ENCODE data around the gene ATP11C. TPM values are rescaled to one million over a fixed set of nuclear protein-coding genes. Genes with fewer than 3 reads are reported as not detected.
"Not testable (repeated sequence)": the region's sequence is repeated elsewhere in the genome, so short reads cannot be mapped to it uniquely, and the experiment has no call there.

ATP11C gene
- total RNA-seq, 1 donor from 2014 or later = 20.4 TPM

DNA sequence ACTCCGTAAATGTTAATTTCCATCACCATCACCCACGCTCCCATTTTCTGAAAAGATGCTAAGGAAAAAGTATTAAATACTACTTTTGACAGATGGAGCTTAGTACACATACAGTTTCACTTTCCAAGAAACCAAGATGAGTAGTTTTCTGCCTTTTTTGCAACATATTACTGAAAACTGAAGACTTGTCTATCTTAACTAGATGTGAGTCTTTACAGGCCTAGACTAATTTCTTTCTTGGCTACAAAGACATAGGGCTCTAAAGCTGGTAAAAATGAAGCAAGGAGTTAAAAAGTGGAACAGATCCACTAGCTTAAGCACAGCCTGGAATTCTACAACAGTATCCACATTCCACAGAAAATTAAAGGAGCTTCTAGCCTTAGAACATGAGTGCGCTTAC, 68.2 kb downstream of the ATP11C start:
- Mint-ChIP-seq H3K4me3 (ENCODE audit: unreplicated experiment) (no peak overlapping the region), H3K4me1 (ENCODE audit: low read depth) (peaks cover 15% of the 10 kb centered on the region), H3K9me3 (ENCODE audit: low read depth) (peaks cover 7% of the 10 kb centered on the region), H3K27ac (ENCODE audit: unreplicated experiment) (no peak overlapping the region), H3K27me3 (ENCODE audit: low read depth) (no peaks in the 10 kb centered on the region), H3K36me3 (ENCODE audit: low read depth) (no peaks in the 10 kb centered on the region)
- TF ChIP-seq, protein P1, sequence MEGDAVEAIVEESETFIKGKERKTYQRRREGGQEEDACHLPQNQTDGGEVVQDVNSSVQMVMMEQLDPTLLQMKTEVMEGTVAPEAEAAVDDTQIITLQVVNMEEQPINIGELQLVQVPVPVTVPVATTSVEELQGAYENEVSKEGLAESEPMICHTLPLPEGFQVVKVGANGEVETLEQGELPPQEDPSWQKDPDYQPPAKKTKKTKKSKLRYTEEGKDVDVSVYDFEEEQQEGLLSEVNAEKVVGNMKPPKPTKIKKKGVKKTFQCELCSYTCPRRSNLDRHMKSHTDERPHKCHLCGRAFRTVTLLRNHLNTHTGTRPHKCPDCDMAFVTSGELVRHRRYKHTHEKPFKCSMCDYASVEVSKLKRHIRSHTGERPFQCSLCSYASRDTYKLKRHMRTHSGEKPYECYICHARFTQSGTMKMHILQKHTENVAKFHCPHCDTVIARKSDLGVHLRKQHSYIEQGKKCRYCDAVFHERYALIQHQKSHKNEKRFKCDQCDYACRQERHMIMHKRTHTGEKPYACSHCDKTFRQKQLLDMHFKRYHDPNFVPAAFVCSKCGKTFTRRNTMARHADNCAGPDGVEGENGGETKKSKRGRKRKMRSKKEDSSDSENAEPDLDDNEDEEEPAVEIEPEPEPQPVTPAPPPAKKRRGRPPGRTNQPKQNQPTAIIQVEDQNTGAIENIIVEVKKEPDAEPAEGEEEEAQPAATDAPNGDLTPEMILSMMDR (IDR thresholded peaks at IDR 0.05) = no peak
- no peak for DNase-seq (ENCODE audit: low spot score)

DNA sequence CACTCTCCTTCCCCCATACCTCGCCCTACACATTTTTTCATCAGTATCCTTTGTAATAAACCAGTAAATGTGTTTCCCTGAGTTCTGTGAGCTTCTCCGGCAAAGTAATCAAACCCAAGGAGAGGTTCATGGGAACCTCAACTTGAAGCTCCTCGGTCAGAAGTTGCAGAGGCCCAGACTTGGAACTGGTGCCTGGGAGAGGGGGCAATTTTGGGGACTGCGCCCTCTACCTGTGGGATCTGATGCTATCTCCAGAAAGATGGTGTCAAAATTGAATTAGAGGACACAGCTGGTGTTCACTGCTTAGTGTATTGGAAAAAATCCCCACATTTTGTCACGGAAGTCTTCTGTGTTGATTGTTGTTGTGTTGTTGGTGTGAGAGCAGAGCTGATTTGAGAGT, 70.6 kb downstream of the ATP11C start:
- H3K4me3 Mint-ChIP-seq (ENCODE audit: unreplicated experiment) = no peak overlapping the region
- H3K9me3 Mint-ChIP-seq (ENCODE audit: low read depth) = peaks cover 3% of the 10 kb centered on the region
- peak overlapping the region; percentile 3 for H3K27ac Mint-ChIP-seq (ENCODE audit: unreplicated experiment)
- DNase-seq (ENCODE audit: low spot score) = no peak
- H3K36me3 Mint-ChIP-seq (ENCODE audit: low read depth) = no peaks in the 10 kb centered on the region
- peaks cover 15% of the 10 kb centered on the region for H3K4me1 Mint-ChIP-seq (ENCODE audit: low read depth)
- H3K27me3 Mint-ChIP-seq (ENCODE audit: low read depth) = no peaks in the 10 kb centered on the region
- TF ChIP-seq, protein P1 (IDR thresholded peaks at IDR 0.05) = peak; percentile 31

DNA sequence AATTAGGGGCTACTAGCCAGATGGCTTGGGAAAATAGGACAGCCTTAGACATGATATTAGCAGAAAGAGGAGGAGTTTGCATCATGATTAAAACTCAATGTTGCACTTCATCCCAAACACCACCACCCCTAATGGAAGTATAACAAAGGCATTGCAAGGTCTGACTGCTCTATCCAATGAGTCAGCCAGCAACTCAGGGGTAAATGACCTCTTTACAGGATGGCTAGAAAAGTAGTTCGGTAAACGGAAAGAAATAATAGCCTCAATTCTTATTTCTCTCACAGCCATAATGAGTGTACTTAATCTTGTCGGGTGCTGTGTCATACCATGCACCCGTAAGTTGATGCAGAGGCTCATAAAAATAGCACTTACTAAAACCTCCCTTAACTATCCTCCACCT, 76.0 kb downstream of the ATP11C start:
- H3K4me3 Mint-ChIP-seq (ENCODE audit: unreplicated experiment); H3K9me3 Mint-ChIP-seq (ENCODE audit: low read depth); H3K36me3 Mint-ChIP-seq (ENCODE audit: low read depth); DNase-seq (ENCODE audit: low spot score); H3K27ac Mint-ChIP-seq (ENCODE audit: unreplicated experiment); H3K27me3 Mint-ChIP-seq (ENCODE audit: low read depth): not testable (repeated sequence)
- H3K4me1 Mint-ChIP-seq (ENCODE audit: low read depth) = peaks cover 14% of the 10 kb centered on the region

DNA sequence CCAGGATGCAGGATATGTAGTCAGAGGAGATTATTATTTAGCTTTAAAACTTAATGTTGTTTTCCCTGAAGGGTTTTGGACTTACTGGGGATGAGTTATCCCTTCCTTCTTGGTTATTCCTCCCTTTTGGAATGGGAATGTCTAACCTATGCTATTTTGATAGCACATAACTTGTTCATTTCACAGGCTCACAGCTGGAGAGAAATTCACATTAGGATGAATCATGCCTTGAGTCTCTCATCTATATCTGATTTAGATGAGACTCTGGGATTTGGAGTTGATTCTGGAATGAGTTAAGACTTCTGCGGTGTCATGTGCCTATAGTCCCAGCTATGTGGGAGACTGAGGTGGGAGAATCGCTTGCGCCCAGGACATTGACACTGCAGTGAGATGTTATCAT, 81.1 kb downstream of the ATP11C start:
- H3K27ac Mint-ChIP-seq (ENCODE audit: unreplicated experiment) = peak overlapping the region; percentile 80
- TF ChIP-seq, protein P1 (IDR thresholded peaks at IDR 0.05) = no peak
- H3K4me1 Mint-ChIP-seq (ENCODE audit: low read depth) = peaks cover 17% of the 10 kb centered on the region
- no peaks in the 10 kb centered on the region for H3K27me3 Mint-ChIP-seq (ENCODE audit: low read depth)
- no peak for DNase-seq (ENCODE audit: low spot score)
- H3K4me3 Mint-ChIP-seq (ENCODE audit: unreplicated experiment) = no peak overlapping the region
- peaks cover 6% of the 10 kb centered on the region for H3K9me3 Mint-ChIP-seq (ENCODE audit: low read depth)
- no peaks in the 10 kb centered on the region for H3K36me3 Mint-ChIP-seq (ENCODE audit: low read depth)

DNA sequence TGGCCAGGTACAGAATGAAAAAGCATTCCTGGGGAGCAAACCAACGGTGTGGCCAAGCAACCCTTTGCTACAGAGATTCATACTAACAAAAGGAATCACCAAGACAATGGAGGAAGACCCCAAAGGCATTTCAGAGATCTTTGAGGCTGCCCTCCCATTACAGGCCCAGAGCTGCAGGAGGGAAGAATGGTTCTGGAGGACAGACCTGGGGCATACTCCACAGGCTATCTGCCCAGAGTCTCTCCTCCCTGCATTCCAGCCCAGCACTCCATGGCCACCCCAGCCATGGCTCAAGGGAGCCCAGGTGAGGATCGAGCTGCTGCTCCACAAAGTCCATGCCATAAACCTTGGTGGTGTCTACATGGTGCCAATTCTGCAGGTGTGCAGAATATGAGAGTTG, 81.9 kb downstream of the ATP11C start:
- Mint-ChIP-seq H3K27me3 (ENCODE audit: low read depth) (no peaks in the 10 kb centered on the region), H3K4me3 (ENCODE audit: unreplicated experiment) (no peak overlapping the region), H3K27ac (ENCODE audit: unreplicated experiment) (no peak overlapping the region), H3K36me3 (ENCODE audit: low read depth) (no peaks in the 10 kb centered on the region), H3K4me1 (ENCODE audit: low read depth) (peaks cover 17% of the 10 kb centered on the region), H3K9me3 (ENCODE audit: low read depth) (no peaks in the 10 kb centered on the region)
- TF ChIP-seq, protein P1 (IDR thresholded peaks at IDR 0.05) = no peak
- no peak for DNase-seq (ENCODE audit: low spot score)

DNA sequence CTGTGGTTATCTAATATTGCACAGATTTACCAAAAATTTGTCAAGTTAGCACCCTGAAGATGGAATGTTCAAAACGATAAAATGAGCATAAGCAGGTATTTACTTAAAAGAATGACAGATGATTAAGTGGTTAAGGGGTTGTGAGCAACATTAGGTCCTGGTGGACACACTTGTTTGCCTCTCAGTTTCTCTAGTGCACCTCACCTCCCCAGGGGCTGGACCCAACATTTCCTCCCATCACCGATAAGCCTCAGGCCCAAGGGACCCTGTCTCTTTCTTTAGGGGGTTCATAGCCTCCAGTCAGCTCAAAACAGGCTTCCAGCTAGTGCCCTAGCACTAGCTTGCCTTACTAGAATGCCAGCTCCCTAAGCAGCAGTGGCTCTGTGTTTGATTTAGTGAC, 88.0 kb downstream of the ATP11C start:
- Mint-ChIP-seq H3K4me3 (ENCODE audit: unreplicated experiment) (no peak overlapping the region), H3K27me3 (ENCODE audit: low read depth) (no peaks in the 10 kb centered on the region), H3K27ac (ENCODE audit: unreplicated experiment) (no peak overlapping the region), H3K36me3 (ENCODE audit: low read depth) (no peaks in the 10 kb centered on the region), H3K9me3 (ENCODE audit: low read depth) (peaks cover under 1% of the 10 kb centered on the region), H3K4me1 (ENCODE audit: low read depth) (peaks cover 4% of the 10 kb centered on the region)
- DNase-seq (ENCODE audit: low spot score) = no peak
- TF ChIP-seq, protein P1 (IDR thresholded peaks at IDR 0.05) = no peak

Data from chondrocyte (in vitro differentiated cells).